Body of pancreas (tissue), 4 donors: Measurements from ENCODE around the gene TSPYL4. TPM values are rescaled to one million over a fixed set of nuclear protein-coding genes. Genes with fewer than 3 reads are reported as not detected.
A peak's percentile ranks its signal among the peaks of the same experiment; 100 is the strongest.

Experiments used
- ATAC-seq: fragments of 150-250 bp; one replicate; pipeline ENCODE4 v1.9.1; 2016
- DNase-seq, 4 donors: peaks; one replicate each; pipeline ENCODE4 v3.0.0-alpha.2; 2019
- H3K27ac ChIP-seq, 4 donors: fragments of 200-600 bp; sonication (generic); 1 replicate in 3 of 4; 2 replicates in 1 of 4; pipeline versions ENCODE4 v1.5.1 to v1.6.1; 2016 to 2019; ENCODE audit warnings: mild to moderate bottlenecking in 1 of 4, mixed read lengths in 1 of 4, moderate library complexity in 1 of 4
- H3K27me3 ChIP-seq, 2 donors: fragments of 200-600 bp; sonication (generic); one replicate each; pipeline ENCODE4 v1.6.0; 2016; ENCODE audit warnings: mild to moderate bottlenecking in 1 of 2
- H3K36me3 ChIP-seq, 2 donors: fragments of 200-600 bp; sonication (generic); replicated peaks in 1 of 2; 2 replicates each; pipeline ENCODE4 v1.5.1; 2016; ENCODE audit warnings: low read depth in 2 of 2; ENCODE audit not compliant: insufficient read depth in 1 of 2
- H3K4me1 ChIP-seq: fragments of 200-600 bp; sonication (generic); one replicate; pipeline ENCODE4 v1.6.0; 2016
- H3K4me3 ChIP-seq, 2 donors: fragments of 200-600 bp; sonication (generic); 1 replicate in 1 of 2; 2 replicates in 1 of 2; pipeline ENCODE4 v1.5.1; 2016 to 2019
- H3K9me3 ChIP-seq, 3 donors: fragments of 200-600 bp; sonication (generic); 1 replicate in 2 of 3; 2 replicates in 1 of 3; pipeline ENCODE4 v1.5.1; 2016
- POLR2A ChIP-seq, 3 donors: fragments of 450-650 bp; IDR thresholded peaks; one replicate each; pipeline ENCODE4 v1.6.1; 2016; ENCODE audit warnings: antibody characterized with exemption in 3 of 3, mild to moderate bottlenecking in 2 of 3
- WGBS, 2 donors: methylation state at CpG; one replicate each; pipeline ENCODE4 v1.1.5; 2017; 5-methylcytosine and 5-hydroxymethylcytosine counted together
- intact Hi-C: fragments of 100-400 bp; cut with DNase I; formaldehyde crosslinking; loops from one replicate; pipeline ENCODE4 v1.15.1; 2023
- total RNA-seq, 2 donors: library from RNA; depleted of rRNA; stranded (reverse); fragments of >200 nt; gene quantifications; one replicate each; pipeline ENCODE4 v1.1.0, GENCODE V29; 2016
- TF ChIP-seq, protein P1 (sequence below), 7 experiments: fragments of 450-650 bp in 4 of 7; fragments of 200-600 bp in 3 of 7; sonication (generic) in 3 of 7; IDR thresholded peaks; one replicate each; pipeline ENCODE4 v1.5.1; 2016 to 2019; ENCODE audit warnings: antibody characterized with exemption in 7 of 7

TSPYL4 gene
- total RNA-seq, 2 donors from 2014 or later: 8.6 to 12.7 TPM

DNA sequence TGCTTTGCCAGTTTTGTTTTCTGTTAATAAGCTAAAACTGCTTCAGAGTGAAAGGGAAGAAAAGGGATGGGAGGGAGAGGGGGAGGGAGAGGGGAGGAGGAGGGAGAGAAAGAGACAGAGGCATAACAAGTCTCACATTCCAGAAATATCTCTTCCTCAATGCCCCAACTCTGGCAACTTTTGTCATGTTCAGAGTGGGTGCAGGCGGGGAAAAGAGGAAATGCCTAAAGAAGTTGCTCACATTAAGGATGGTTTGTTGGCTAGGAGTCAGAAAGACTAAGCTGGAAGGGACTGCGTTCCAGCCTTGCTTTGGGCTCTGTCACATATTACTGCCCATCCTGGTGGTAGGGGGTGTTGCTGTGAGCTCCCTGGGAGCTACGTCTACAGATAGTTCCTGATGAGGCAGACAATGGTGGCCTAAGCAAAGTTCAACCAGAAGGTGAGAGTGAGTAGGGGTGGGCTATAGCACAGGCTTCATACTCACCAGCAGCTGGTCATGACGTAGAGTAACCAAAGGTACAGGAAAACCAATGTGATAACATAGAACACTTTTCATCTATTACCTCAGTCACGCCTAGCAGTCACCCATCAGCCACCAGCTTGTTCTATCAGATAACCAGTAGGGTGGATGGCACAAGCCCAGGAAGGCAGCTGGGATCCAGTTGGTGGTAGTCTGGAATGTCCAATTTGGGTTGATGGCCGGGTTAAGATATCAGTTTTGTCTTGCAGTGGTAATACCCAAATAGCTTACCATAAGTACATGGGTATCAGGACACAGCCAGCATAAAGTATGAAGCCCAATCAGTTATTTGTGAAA, 2.1 kb downstream of the TSPYL4 start:
- DNase-seq (no peak), ATAC-seq (no peak)
- peaks cover 62% of the 10 kb centered on the region for H3K4me1 ChIP-seq
- 64 to 65% methylated on average over 6 of the region's 6 CpGs for WGBS, 2 donors
- H3K4me3 ChIP-seq: no peak overlapping the region
- H3K9me3 ChIP-seq: no peaks in the 10 kb centered on the region
- no peak overlapping the region for H3K27ac ChIP-seq
- intact Hi-C loops: no loop called here
- no peaks in the 10 kb centered on the region for H3K27me3 ChIP-seq
- H3K36me3 ChIP-seq: no peaks in the 10 kb centered on the region
- no peak for TF ChIP-seq POLR2A (IDR thresholded peaks at IDR 0.05)
- TF ChIP-seq, protein P1, sequence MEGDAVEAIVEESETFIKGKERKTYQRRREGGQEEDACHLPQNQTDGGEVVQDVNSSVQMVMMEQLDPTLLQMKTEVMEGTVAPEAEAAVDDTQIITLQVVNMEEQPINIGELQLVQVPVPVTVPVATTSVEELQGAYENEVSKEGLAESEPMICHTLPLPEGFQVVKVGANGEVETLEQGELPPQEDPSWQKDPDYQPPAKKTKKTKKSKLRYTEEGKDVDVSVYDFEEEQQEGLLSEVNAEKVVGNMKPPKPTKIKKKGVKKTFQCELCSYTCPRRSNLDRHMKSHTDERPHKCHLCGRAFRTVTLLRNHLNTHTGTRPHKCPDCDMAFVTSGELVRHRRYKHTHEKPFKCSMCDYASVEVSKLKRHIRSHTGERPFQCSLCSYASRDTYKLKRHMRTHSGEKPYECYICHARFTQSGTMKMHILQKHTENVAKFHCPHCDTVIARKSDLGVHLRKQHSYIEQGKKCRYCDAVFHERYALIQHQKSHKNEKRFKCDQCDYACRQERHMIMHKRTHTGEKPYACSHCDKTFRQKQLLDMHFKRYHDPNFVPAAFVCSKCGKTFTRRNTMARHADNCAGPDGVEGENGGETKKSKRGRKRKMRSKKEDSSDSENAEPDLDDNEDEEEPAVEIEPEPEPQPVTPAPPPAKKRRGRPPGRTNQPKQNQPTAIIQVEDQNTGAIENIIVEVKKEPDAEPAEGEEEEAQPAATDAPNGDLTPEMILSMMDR (IDR thresholded peaks at IDR 0.05): no peak

DNA sequence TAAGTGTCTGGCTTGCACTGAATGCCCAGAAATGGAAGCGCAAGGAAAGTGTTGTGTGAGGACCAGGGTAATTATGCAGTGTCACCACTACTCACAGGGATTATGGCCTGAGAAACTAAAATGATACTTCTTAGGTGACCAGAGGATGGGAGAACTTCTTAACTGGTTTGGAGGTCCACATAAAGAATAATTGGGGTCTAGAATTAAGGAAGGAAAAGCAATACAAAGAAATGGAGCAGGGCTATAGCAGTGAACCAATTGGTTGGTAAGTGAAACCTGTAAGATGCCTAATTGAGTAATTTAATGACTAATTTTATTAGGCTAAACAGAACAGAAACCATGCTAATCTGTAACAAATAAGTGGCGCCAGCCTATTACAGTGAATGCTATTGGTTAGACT, 5.3 kb downstream of the TSPYL4 start:
- H3K9me3 ChIP-seq: no peaks in the 10 kb centered on the region
- H3K4me3 ChIP-seq: no peak overlapping the region
- intact Hi-C loops: no loop called here
- H3K4me1 ChIP-seq: peaks cover 66% of the 10 kb centered on the region
- no peak for TF ChIP-seq POLR2A (IDR thresholded peaks at IDR 0.05)
- TF ChIP-seq, protein P1 (IDR thresholded peaks at IDR 0.05): no peak
- 95 to 98% methylated on average over 2 of the region's 2 CpGs for WGBS, 2 donors
- no peak for DNase-seq
- no peak for ATAC-seq
- no peak overlapping the region for H3K27ac ChIP-seq
- no peaks in the 10 kb centered on the region for H3K36me3 ChIP-seq
- no peaks in the 10 kb centered on the region for H3K27me3 ChIP-seq

DNA sequence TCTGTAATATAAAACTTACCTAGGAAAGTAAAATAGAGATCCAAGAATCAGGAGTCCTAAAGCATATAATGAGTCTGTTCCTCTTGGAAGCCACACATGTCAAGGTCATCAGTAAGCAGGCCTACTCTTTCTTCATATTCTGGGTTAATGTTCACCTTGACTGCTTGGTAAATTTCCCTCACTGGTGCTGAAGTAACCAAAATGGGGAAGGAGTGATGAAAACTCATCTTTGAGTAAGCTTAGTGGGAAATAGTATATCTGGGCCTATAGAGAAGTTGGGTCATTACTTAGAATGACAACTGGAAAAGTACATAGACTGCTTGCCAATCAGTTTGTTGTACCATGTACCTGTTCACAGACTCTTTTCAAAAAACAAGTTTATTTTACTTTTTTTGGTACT, 6.6 kb downstream of the TSPYL4 start:
- no peak for DNase-seq
- TF ChIP-seq, protein P1 (IDR thresholded peaks at IDR 0.05): no peak
- no peak for TF ChIP-seq POLR2A (IDR thresholded peaks at IDR 0.05)
- Histone ChIP-seq H3K36me3 (no peaks in the 10 kb centered on the region), H3K27me3 (no peaks in the 10 kb centered on the region), H3K4me3 (no peak overlapping the region), H3K27ac (peak overlapping the region in 1 of 4 donors; percentile 20), H3K4me1 (peaks cover 57% of the 10 kb centered on the region), H3K9me3 (no peaks in the 10 kb centered on the region)
- intact Hi-C loops: no loop called here
- peak; percentile 67 for ATAC-seq

DNA sequence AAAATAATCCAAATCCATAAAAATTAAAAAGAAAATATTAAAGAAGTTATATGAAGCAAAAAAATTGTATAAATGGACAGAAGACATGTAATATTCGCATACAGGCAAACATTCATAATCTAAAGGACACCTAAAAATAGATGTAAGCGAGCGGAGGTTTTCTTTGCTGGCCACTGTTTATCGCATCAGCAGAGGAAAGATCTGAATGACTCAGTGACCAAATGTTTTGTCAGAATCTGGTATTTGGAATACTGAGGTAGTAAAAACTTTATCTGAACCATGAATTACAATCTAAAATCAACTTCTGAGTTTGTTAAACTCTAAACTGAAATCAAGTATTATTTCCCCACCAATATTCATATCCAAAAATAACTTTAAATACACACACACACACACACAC, 7.8 kb downstream of the TSPYL4 start:
- no peaks in the 10 kb centered on the region for H3K9me3 ChIP-seq
- H3K4me3 ChIP-seq: no peak overlapping the region
- H3K36me3 ChIP-seq: no peaks in the 10 kb centered on the region
- H3K27me3 ChIP-seq: no peaks in the 10 kb centered on the region
- H3K27ac ChIP-seq: no peak overlapping the region
- intact Hi-C loops: no loop called here
- WGBS, 2 donors: 45 to 62% methylated on average over 4 of the region's 4 CpGs
- TF ChIP-seq, protein P1 (IDR thresholded peaks at IDR 0.05): no peak
- no peak for TF ChIP-seq POLR2A (IDR thresholded peaks at IDR 0.05)
- DNase-seq (no peak), ATAC-seq (no peak)
- peaks cover 45% of the 10 kb centered on the region for H3K4me1 ChIP-seq

DNA sequence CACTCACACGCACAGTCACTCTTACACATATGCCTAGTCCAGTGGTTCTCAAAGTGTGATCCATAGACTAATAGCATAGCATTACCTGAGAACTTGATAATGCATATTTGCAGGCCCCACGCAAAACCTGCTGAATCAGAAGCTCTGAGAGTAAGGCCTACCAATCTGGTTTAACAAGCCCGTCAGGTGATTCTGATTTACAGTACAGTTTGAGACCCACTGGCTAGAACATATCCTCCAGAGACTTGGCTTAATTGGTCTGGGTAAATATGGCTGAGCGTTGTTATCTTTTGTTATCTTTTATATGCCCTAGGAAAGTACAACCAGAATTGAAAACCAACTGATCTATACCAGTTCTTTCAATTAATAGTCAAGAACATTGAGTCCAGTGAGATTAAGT, 9.6 kb downstream of the TSPYL4 start:
- H3K4me3 ChIP-seq: no peak overlapping the region
- H3K9me3 ChIP-seq: no peaks in the 10 kb centered on the region
- intact Hi-C loops: no loop called here
- H3K27ac ChIP-seq: no peak overlapping the region
- H3K36me3 ChIP-seq: no peaks in the 10 kb centered on the region
- WGBS, 2 donors: 46 to 54% methylated on average over 4 of the region's 4 CpGs
- no peaks in the 10 kb centered on the region for H3K27me3 ChIP-seq
- H3K4me1 ChIP-seq: peaks cover 31% of the 10 kb centered on the region
- peak; percentile 68 for ATAC-seq
- no peak for TF ChIP-seq POLR2A (IDR thresholded peaks at IDR 0.05)
- TF ChIP-seq, protein P1 (IDR thresholded peaks at IDR 0.05): no peak
- peak in 1 of 4 donors; percentile 43 for DNase-seq
